ENCODE results near the gene CACNA1A.
"Not testable (repeated sequence)": the region's sequence is repeated elsewhere in the genome, so short reads cannot be mapped to it uniquely, and the experiment has no call there.

CACNA1A gene

GRCh38 chr19:13427273-13428051, 78.8 kb downstream of the CACNA1A start:
- no peak for DNase-seq (ENCODE audit: low read depth)

- DNase-seq (ENCODE audit: low read depth) = not testable (repeated sequence)
Measured at GRCh38 chr19:13425875-13426274, 80.4 kb downstream of the CACNA1A start.

- DNase-seq (ENCODE audit: low read depth) = no peak
Measured at GRCh38 chr19:13425151-13425550, 81.1 kb downstream of the CACNA1A start.

- no peak for DNase-seq (ENCODE audit: low read depth)
Measured at GRCh38 chr19:13420780-13421179, 85.5 kb downstream of the CACNA1A start.

- DNase-seq (ENCODE audit: low read depth) = no peak
Measured at GRCh38 chr19:13417054-13417453, 89.2 kb downstream of the CACNA1A start.

GRCh38 chr19:13411899-13412298, 94.4 kb downstream of the CACNA1A start:
- DNase-seq (ENCODE audit: low read depth) = no peak

- DNase-seq (ENCODE audit: low read depth) = no peak
Measured at GRCh38 chr19:13410946-13411345, 95.3 kb downstream of the CACNA1A start.

GRCh38 chr19:13408889-13409518, 97.3 kb downstream of the CACNA1A start:
- no peak for DNase-seq (ENCODE audit: low read depth)

- no peak for DNase-seq (ENCODE audit: low read depth)
Measured at GRCh38 chr19:13404236-13404635, 102.0 kb downstream of the CACNA1A start.

GRCh38 chr19:13401388-13401787, 104.9 kb downstream of the CACNA1A start:
- no peak for DNase-seq (ENCODE audit: low read depth)

- DNase-seq (ENCODE audit: low read depth) = no peak
Measured at GRCh38 chr19:13400296-13400695, 106.0 kb downstream of the CACNA1A start.

GRCh38 chr19:13399746-13400145, 106.5 kb downstream of the CACNA1A start:
- no peak for DNase-seq (ENCODE audit: low read depth)

- no peak for DNase-seq (ENCODE audit: low read depth)
Measured at GRCh38 chr19:13398780-13399726, 107.2 kb downstream of the CACNA1A start.

GRCh38 chr19:13398182-13398581, 108.1 kb downstream of the CACNA1A start:
- DNase-seq (ENCODE audit: low read depth) = no peak

- DNase-seq (ENCODE audit: low read depth) = no peak
Measured at GRCh38 chr19:13396250-13397080, 109.8 kb downstream of the CACNA1A start.

- no peak for DNase-seq (ENCODE audit: low read depth)
Measured at GRCh38 chr19:13382633-13382938, 123.7 kb downstream of the CACNA1A start.

- DNase-seq (ENCODE audit: low read depth) = no peak
Measured at GRCh38 chr19:13381827-13382632, 124.2 kb downstream of the CACNA1A start.

- DNase-seq (ENCODE audit: low read depth) = no peak
Measured at GRCh38 chr19:13376537-13376936, 129.7 kb downstream of the CACNA1A start.

GRCh38 chr19:13373599-13373998, 132.7 kb downstream of the CACNA1A start:
- DNase-seq (ENCODE audit: low read depth) = no peak

- DNase-seq (ENCODE audit: low read depth) = no peak
Measured at GRCh38 chr19:13370948-13371347, 135.3 kb downstream of the CACNA1A start.
